Gastrocnemius medialis (tissue), 4 donors: Measurements from ENCODE around the gene NFASC.

Source experiments
- CTCF ChIP-seq, 5 experiments: fragments of 450-650 bp in 3 of 5; fragments of 200-600 bp in 2 of 5; sonication (generic) in 2 of 5; IDR thresholded peaks in 4 of 5; conservative IDR thresholded peaks in 1 of 5; 1 replicate in 4 of 5; 2 replicates in 1 of 5; pipeline ENCODE4 v1.5.1; 2016 to 2019; ENCODE audit warnings: antibody characterized with exemption in 5 of 5, mild to moderate bottlenecking in 3 of 5, moderate library complexity in 3 of 5
- POLR2A ChIP-seq, 2 donors: fragments of 450-650 bp; IDR thresholded peaks; one replicate each; pipeline ENCODE4 v1.6.1; 2017; ENCODE audit warnings: antibody characterized with exemption in 2 of 2, mild to moderate bottlenecking in 2 of 2, moderate library complexity in 2 of 2

- TF ChIP-seq POLR2A (IDR thresholded peaks at IDR 0.05) = no peak
- TF ChIP-seq CTCF (IDR thresholded peaks at IDR 0.05 in 4 of 5, conservative IDR thresholded peaks at IDR 0.05 in 1 of 5) = no peak
Measured at GRCh38 chr1:204894606-204895005, 23.9 kb downstream of the NFASC start.
